ENCODE data around the gene CACNA1B. TPM values are rescaled to one million over a fixed set of nuclear protein-coding genes. Genes with fewer than 3 reads are reported as not detected.

CACNA1B gene
- total and polyA plus RNA-seq, 3 donors from 2014 or later = 7.6 to 15.7 (median 11.0) TPM

DNA sequence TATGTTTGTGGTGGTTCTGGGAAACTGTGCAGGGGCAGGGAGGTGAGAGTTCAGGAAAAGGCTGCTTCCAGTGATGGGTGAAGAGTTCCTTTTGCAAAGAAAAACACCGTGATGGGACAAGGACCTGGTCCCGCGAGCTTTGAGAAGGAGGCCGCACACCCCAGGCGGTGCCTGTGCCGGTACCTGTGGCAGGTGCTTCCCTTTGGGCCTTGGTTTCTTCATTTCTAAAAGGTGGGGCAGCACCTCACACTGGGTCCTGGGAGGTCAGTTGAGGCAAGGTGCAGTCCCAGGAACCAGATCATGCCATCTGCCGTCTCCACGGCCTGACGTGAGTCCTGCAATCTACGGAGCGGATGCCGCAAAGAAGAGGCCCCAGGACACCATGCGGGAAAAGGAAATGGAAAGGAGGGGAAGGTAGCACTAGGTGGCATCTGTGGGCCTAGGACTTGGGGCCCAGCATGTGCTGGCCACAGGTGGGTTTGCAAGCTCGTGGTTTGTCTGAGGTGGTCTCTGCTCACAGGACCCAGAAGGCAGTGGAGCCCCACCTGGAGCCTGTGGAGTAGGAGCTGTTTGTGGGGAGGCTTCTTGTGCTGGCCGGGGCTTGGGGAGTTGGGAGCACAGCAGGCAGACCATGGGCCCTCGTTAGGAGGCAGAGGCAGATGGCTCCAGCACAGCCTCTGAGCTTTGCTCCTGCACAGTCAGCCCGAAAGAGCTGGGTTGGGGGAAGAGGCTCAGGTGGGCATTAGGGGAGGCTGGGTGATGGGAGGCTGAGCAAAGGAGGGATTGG lies 131.6 kb downstream of the CACNA1B start:
- TF ChIP-seq, protein P1, sequence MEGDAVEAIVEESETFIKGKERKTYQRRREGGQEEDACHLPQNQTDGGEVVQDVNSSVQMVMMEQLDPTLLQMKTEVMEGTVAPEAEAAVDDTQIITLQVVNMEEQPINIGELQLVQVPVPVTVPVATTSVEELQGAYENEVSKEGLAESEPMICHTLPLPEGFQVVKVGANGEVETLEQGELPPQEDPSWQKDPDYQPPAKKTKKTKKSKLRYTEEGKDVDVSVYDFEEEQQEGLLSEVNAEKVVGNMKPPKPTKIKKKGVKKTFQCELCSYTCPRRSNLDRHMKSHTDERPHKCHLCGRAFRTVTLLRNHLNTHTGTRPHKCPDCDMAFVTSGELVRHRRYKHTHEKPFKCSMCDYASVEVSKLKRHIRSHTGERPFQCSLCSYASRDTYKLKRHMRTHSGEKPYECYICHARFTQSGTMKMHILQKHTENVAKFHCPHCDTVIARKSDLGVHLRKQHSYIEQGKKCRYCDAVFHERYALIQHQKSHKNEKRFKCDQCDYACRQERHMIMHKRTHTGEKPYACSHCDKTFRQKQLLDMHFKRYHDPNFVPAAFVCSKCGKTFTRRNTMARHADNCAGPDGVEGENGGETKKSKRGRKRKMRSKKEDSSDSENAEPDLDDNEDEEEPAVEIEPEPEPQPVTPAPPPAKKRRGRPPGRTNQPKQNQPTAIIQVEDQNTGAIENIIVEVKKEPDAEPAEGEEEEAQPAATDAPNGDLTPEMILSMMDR (IDR thresholded peaks at IDR 0.05) = no peak
- TF ChIP-seq POLR2A (IDR thresholded peaks at IDR 0.05) = no peak
- H3K4me3 ChIP-seq = no peak overlapping the region
- peak; percentile 10 for DNase-seq
- H3K9me3 ChIP-seq = no peaks in the 10 kb centered on the region
- 92 to 95% methylated on average over 16 to 17 of the region's 17 CpGs for WGBS, 2 donors
- no peaks in the 10 kb centered on the region for H3K4me1 ChIP-seq
- no peaks in the 10 kb centered on the region for H3K27me3 ChIP-seq
- no peak overlapping the region for H3K27ac ChIP-seq
- no peaks in the 10 kb centered on the region for H3K36me3 ChIP-seq (ENCODE audit: low read depth, missing control alignments)
- intact Hi-C loops (cut with DNase I; ENCODE audit: low total_unique reads) = no loop called here

DNA sequence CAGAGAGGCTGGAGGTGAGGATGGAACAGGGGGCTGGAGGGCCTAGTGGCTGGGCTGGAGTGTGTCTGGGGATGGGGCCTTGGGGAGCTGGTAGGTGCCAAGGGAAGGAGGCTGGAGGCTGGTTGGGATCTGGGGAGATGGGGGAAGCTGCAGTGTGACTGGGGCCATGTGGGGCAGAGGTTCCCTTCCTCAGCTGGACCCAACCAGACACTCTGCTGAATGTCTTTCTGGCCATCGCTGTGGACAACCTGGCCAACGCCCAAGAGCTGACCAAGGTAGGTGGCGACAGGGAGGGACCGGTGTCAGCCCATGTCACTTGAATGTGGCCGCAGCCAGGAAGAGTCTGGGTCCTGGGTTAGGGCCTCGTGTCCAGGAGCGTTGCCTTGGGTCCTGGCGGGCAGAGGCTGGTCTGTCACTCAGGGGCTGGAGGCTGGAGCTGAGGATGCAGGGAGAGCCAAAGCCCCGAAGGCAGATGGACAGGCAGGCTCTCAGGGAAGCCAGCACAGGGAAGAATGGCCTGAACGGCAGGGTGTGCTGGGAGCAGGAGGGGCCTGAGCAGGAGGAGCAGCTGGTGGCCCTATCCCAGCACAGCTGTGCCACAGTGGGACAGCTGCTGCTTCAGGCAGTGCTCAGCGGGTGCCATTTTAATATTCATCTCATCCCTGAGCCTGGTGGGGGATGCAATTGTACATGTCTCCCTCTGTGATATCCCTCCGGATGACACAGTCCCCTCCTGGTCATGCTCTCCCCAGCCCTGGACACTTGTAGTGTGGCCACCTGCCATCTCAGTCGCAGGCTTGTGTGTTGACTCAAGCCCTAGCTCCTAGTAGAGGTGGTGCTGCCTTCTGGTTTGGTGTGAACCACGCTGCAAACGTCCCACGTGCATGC lies 132.5 kb downstream of the CACNA1B start:
- peak; percentile 11 for DNase-seq
- H3K27me3 ChIP-seq = no peaks in the 10 kb centered on the region
- WGBS, 2 donors = 82 to 90% methylated on average over 11 to 16 of the region's 16 CpGs
- no peak overlapping the region for H3K4me3 ChIP-seq
- TF ChIP-seq, protein P1 (IDR thresholded peaks at IDR 0.05) = no peak
- TF ChIP-seq POLR2A (IDR thresholded peaks at IDR 0.05) = no peak
- no peaks in the 10 kb centered on the region for H3K36me3 ChIP-seq (ENCODE audit: low read depth, missing control alignments)
- no peaks in the 10 kb centered on the region for H3K9me3 ChIP-seq
- intact Hi-C loops (cut with DNase I; ENCODE audit: low total_unique reads) = no loop called here
- no peak overlapping the region for H3K27ac ChIP-seq
- H3K4me1 ChIP-seq = no peaks in the 10 kb centered on the region

DNA sequence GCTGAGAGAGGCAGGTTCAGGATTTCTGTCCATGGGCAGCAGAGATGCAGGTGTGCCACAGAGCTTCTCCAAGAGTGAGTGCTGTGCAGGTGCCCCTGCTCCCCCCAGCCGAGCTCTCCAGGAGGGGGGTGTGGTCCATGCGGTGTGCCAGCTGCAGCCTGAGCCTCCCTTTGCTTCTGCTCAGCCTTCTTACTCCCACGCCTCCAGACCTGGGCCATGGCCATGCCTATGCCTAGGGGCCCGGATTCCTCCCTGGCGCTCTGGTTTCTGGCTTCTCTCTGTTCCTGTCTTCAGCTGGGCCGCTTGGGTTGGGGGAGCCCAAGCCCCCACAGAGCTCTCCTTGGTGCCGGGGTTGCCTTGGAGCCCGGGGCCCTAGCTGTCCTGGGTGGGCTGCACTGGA lies 133.3 kb downstream of the CACNA1B start:
- no peak overlapping the region for H3K27ac ChIP-seq
- H3K9me3 ChIP-seq = no peaks in the 10 kb centered on the region
- TF ChIP-seq, protein P1 (IDR thresholded peaks at IDR 0.05) = no peak
- TF ChIP-seq POLR2A (IDR thresholded peaks at IDR 0.05) = no peak
- no peaks in the 10 kb centered on the region for H3K36me3 ChIP-seq (ENCODE audit: low read depth, missing control alignments)
- intact Hi-C loops (cut with DNase I; ENCODE audit: low total_unique reads) = no loop called here
- no peaks in the 10 kb centered on the region for H3K4me1 ChIP-seq
- DNase-seq = no peak
- no peak overlapping the region for H3K4me3 ChIP-seq
- WGBS, 2 donors = 65 to 76% methylated on average over 5 to 8 of the region's 8 CpGs
- no peaks in the 10 kb centered on the region for H3K27me3 ChIP-seq

GRCh38 chr9:138011951-138012500 lies 134.4 kb downstream of the CACNA1B start:
- no peaks in the 10 kb centered on the region for H3K9me3 ChIP-seq
- H3K4me1 ChIP-seq = no peaks in the 10 kb centered on the region
- H3K27ac ChIP-seq = no peak overlapping the region
- TF ChIP-seq, protein P1 (IDR thresholded peaks at IDR 0.05) = no peak
- no peak for TF ChIP-seq POLR2A (IDR thresholded peaks at IDR 0.05)
- H3K27me3 ChIP-seq = no peaks in the 10 kb centered on the region
- H3K4me3 ChIP-seq = no peak overlapping the region
- DNase-seq = no peak
- no peaks in the 10 kb centered on the region for H3K36me3 ChIP-seq (ENCODE audit: low read depth, missing control alignments)
- intact Hi-C loops (cut with DNase I; ENCODE audit: low total_unique reads) = no loop called here
- WGBS, 2 donors = 93% methylated on average over 4 of the region's 4 CpGs

Data from testis (tissue), 3 donors.